GM20431 (cell line): ENCODE measurements around the gene CENPP.

Source experiments
- in situ Hi-C: fragments of 300-500 bp; cut with MseI, MboI; formaldehyde crosslinking; loops from one replicate; pipeline ENCODE4 v1.15.0; 2020; ENCODE audit warnings: low sequenced_read_pairs; ENCODE audit not compliant: unreplicated experiment

CENPP gene

DNA sequence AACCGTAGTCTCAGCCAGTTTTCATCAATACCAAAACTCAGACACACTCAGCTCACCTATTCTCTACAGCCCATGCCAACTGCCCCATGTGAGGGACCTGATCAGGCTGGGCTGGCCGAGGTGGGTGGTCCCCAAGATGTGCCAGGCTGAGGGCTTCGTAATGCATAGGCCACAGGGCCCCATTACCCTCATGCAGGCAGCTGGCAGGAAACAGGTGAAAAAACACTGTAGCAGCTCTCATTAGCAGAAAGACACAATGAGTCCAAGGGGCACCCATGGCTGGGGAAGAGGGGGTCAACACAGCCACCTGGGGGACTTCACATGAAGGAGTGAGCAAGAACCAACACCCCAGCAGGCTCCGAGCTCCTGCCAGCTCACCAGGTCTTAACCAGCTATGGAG is 336.0 kb downstream of the CENPP start:
- in situ Hi-C loops, result no loop called here

DNA sequence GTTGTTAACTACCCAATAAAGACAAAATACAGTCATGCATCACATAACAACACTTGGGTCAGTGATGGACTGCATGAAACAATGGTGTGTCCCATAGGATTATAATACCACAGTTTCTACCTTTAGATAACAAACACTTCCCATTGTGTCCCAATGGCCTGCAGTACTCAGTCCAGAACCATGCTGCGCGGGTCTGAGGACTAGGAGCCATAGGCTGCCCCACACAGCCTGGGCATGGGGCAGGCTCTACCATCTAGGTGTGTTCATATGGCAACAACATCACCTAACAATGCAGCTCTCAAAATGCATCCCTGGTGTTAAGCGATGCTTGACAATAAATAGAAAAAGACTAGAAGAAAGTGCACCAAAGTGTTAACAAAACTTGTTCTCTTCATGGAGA is 337.4 kb downstream of the CENPP start:
- in situ Hi-C loops, result no loop called here

DNA sequence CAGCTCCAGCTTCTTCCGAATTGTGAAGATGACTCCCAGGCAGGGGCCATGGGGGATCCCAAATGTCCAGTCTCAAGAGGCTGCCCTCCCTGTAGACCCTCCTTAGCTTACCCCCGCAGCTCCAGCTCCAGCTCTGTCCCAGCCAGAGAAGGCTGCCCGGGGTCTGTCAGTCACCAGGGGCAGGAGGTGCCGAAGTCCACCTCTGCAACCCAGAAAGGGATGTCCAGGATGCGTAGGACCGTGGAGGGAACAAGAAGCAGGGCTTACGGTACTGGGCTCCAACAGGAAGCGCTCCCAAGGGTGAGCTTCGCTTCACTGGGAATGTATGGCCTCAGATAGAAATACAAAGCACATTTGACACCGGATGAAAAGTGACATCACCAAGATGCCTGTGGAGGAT is 338.2 kb downstream of the CENPP start:
- in situ Hi-C loops, result no loop called here

DNA sequence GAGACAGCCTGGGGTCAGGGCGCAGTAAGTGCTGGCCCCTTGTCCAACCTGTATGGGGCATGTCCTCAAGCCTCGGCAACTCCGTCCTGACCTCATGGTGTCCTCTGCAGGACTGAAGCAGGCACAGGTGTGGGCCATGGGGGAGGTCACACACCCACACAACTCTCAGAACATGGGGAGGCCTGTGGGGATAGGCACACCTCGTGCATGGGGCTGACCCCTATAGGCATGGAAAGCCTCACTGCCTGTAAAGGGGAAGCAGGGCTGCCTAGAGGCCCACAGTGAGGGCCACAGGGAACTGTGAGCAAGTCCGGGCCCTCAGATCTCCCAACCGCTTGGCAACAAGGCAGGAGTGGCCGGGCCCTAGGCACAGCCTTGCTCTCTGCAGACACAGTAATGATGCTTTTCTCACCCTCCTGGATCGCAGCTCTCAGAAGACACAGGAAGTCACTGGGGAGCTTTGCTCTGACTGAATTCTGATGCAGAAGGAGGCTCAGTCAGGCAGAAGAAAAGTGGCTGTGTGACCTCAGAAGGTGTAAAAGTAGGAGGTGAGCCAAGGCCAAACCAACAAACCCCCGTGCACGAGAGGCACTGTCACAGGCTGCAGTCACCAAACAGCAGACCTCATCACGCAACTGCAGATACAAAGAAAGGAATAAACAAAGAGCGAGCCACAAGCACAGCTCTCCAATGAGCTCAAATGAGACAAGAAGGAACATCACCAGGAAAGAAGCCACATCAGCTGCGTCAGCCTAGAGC is 338.8 kb downstream of the CENPP start:
- in situ Hi-C loops, result no loop called here

DNA sequence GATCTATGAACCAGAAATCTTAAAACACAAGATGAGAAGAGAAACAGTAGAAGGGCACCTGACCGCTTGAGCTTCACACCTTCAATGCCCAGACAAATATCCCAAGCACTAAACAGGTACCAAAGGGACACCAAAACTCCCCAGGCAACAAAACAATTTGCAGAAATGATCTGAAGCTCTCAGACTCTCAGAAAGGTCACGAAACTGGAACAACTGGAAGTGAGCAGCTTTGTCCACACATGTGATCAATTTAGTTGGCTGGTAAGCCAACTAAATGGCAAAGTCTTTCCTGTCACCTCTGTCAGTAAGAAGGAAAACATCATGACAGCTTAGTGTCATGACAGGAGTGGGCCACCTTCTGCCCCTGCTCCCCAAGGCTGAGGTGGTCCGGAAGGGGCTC is 340.1 kb downstream of the CENPP start:
- in situ Hi-C loops, result no loop called here

DNA sequence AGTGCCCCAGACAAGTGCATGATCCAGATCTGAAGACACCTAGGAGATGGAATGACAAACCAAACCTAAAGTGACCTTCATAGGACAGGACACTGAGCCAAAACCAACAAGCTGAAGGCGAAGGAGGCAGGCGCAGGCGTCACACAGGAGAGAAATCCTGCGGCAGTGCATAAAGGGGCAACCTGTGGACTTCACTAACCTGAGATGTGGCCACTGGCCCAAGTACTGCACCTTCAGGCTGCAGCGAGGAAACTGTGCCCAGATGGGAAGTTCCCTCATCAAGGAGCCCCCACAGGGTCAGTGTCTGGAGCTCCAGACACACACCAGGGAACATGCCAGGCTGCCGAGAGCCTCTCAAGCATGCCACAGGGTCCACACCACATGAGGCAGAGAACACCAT is 340.5 kb downstream of the CENPP start:
- in situ Hi-C loops, result no loop called here

DNA sequence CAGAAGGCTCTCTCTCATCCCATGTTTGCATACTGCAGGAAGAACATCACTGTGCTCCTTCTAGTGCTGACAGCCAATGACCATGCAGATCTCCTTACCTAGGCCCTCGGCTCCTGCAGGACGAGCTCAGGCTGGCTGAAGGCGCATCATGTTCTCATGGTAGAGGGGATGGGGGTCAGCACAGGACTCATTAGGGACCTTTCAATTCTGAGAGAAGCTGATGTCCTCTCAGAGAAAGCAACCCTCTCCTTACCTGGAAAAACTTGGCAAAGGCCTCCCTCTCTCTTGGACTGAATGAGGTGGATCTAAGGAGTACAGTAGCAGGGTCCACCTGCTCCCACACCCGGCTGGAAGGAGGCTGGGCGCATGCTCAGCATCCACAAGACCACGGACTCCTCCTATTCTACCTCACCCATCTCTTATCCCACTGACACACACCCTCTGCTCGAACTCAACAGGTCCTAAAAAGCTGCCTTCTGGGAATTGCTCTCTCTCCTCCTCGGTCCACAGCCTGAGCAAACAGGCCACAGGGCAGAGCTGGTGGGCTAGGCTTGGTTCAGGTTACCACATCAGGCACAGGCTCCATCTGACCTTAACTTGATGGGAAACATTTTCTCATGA is 341.3 kb downstream of the CENPP start:
- in situ Hi-C loops, result no loop called here

DNA sequence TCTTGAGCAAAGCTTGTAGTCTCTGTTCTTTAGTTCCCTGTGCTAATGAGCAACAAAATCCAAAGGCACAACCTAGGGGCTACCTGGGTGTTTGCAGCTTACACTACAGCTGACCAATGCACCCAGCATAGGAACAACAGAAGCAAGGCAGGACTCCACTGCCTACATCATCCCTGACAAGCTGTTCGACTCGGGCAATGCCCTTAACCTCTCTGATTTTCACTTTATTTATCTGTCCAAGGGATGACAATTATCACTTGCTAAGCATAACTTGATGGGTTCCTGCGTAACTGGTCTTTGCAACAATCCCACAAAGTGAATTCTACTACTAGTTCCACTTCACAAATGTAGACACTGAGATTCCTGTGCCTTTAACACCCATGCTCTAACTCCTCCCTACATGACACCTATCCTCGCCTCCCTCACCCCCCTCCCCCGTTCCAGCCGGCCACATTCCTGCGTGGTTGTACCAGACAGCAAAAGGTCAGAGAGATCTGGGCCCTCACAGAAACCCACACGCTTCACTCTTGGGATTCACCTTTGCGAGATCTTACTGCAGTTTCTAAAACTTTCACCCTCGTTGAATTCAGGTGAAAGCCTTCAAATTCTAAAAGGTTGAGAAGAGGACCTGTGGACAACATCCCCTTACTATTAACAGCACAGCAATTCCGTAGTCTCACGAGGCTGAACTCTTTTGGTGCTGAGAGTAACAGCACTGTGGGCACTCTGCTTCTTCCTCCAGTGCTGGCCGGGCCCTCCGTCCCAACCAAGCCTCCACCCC is 343.2 kb downstream of the CENPP start:
- in situ Hi-C loops, result no loop called here

DNA sequence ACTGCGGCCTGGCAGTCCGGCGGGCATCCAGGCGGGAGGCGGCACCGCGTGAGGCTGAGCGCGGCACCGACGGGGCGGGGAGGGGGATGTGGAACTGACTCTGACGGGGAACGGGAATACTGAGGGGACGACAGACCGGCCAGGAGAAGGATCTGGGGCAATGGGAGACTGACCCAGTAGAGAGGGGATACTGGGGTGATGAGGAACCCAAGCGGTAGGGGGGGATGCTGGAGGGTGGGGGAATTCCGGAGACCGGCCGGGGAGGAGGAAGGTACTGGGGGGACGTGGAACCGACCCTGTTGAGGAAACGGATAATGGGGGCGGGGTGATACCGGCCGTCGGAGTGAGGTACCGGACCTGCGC is 343.8 kb downstream of the CENPP start:
- in situ Hi-C loops, result no loop called here
